Hepatocyte (in vitro differentiated cells): ENCODE results near the gene PTPRO.

Source experiments
- CTCF ChIP-seq: fragments of 200-600 bp; sonication (generic); IDR thresholded peaks from 2 replicates; pipeline ENCODE4 v1.5.1; 2016; ENCODE audit warnings: antibody characterized with exemption, mild to moderate bottlenecking; ENCODE audit not compliant: poor library complexity
- EZH2 ChIP-seq: fragments of 200-600 bp; sonication (generic); IDR thresholded peaks from 2 replicates; pipeline ENCODE4 v1.6.1; 2016; ENCODE audit warnings: antibody characterized with exemption, mild to moderate bottlenecking, borderline replicate concordance
- EZH2phosphoT487 ChIP-seq: fragments of 200-600 bp; sonication (generic); IDR thresholded peaks from one replicate; pipeline ENCODE4 v1.6.1; 2018; ENCODE audit warnings: antibody characterized with exemption, mild to moderate bottlenecking, low read depth, moderate library complexity; ENCODE audit not compliant: unreplicated experiment, severe bottlenecking

DNA sequence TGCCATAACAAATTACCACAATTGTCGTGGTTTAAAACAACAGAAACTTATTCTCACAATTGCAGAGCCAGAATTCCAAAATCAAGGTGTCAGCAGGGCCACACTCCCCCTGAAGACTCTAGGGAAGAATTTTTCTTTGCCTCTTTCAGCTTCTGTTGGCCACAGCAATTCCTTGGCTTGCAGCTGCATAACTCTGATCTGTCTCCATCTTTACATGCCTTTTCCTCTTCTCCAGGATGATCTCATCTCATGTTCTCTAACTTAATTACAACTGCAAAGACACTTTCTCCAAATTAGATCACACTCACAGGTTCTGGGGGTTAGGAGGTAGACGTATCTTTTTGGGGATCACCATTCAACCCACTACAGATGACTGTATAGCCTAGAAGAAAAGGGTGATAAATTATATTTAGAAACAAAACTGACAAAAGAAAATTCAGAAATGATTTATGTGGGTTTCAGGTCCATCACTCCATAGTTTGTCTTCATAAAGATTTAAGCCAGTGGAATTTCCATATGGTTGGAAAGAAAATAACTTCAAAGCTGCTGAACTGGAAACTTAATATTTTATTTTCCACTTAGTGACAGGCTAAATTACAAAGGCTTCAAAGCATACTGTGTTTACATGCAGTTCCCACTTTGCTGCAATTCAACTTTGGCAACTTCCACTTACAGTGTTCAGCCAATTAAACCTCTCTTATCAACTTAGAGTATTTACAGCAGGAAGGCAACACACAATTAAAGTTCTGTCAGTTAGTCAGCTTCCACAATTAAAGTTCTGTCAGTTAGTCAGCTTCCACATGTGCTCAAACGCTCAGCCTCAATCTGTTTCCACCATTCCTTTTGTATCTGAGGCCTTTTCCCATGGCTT lies 253.6 kb downstream of the PTPRO start:
- no peak for TF ChIP-seq EZH2
- TF ChIP-seq CTCF = no peak
- no peak for TF ChIP-seq EZH2phosphoT487
